ENCODE results near the gene CNTNAP5. TPM values are rescaled to one million over a fixed set of nuclear protein-coding genes. Genes with fewer than 3 reads are reported as not detected.

CNTNAP5 gene
- total RNA-seq, 3 donors from 2014 or later (not counting 1 experiment from before 2014, with no cell fraction given) = not detected

DNA sequence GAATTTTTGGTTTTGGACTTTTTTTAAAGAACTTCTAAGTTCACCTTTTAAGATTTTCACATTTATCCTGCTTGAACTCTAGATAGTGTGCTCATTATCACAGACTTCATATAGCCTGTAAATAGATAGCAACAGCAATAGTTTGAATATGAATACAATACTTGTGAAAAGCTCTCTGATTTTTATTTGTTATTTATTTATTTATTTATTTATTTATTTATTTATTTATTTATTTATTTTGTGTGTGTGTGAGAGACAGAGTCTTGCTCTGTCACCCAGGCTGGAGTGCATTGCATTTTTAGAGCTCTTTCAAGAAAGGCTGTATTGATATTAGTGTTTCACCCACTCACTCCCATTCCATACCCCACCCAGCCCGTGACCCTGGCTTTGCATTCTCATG lies 153.6 kb downstream of the CNTNAP5 start:
- no peaks in the 10 kb centered on the region for H3K4me1 ChIP-seq (ENCODE audit: control insufficient read depth, insufficient read depth, low read length)
- no peak overlapping the region for H3K27ac ChIP-seq (ENCODE audit: low read length)
- DNase-seq (no peak), ATAC-seq (no peak)
- H3K27ac Mint-ChIP-seq = no peak overlapping the region
- no peaks in the 10 kb centered on the region for H3K4me1 Mint-ChIP-seq
- no peaks in the 10 kb centered on the region for H3K9me3 ChIP-seq (ENCODE audit: control insufficient read depth, insufficient read depth, low read length)
- no peaks in the 10 kb centered on the region for H3K36me3 ChIP-seq (ENCODE audit: control insufficient read depth, insufficient read depth, low read length)
- no peaks in the 10 kb centered on the region for H3K27me3 Mint-ChIP-seq (ENCODE audit: low read depth in 2 of 2)
- H3K4me3 ChIP-seq (ENCODE audit: low read length) = no peak overlapping the region
- no peak overlapping the region for H3K4me3 Mint-ChIP-seq
- intact Hi-C loops (cut with micrococcal nuclease) = no loop called here
- TF ChIP-seq, protein P1, sequence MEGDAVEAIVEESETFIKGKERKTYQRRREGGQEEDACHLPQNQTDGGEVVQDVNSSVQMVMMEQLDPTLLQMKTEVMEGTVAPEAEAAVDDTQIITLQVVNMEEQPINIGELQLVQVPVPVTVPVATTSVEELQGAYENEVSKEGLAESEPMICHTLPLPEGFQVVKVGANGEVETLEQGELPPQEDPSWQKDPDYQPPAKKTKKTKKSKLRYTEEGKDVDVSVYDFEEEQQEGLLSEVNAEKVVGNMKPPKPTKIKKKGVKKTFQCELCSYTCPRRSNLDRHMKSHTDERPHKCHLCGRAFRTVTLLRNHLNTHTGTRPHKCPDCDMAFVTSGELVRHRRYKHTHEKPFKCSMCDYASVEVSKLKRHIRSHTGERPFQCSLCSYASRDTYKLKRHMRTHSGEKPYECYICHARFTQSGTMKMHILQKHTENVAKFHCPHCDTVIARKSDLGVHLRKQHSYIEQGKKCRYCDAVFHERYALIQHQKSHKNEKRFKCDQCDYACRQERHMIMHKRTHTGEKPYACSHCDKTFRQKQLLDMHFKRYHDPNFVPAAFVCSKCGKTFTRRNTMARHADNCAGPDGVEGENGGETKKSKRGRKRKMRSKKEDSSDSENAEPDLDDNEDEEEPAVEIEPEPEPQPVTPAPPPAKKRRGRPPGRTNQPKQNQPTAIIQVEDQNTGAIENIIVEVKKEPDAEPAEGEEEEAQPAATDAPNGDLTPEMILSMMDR (IDR thresholded peaks at IDR 0.05) = no peak
- no CpG with 5 or more reads among the region's 1 CpG for WGBS (ENCODE audit: insufficient coverage)
- no peaks in the 10 kb centered on the region for H3K36me3 Mint-ChIP-seq
- H3K27me3 ChIP-seq (ENCODE audit: control insufficient read depth, insufficient read depth, low read length) = no peaks in the 10 kb centered on the region
- H3K9me3 Mint-ChIP-seq = peaks cover 8 to 13% of the 10 kb centered on the region in 2 donors

DNA sequence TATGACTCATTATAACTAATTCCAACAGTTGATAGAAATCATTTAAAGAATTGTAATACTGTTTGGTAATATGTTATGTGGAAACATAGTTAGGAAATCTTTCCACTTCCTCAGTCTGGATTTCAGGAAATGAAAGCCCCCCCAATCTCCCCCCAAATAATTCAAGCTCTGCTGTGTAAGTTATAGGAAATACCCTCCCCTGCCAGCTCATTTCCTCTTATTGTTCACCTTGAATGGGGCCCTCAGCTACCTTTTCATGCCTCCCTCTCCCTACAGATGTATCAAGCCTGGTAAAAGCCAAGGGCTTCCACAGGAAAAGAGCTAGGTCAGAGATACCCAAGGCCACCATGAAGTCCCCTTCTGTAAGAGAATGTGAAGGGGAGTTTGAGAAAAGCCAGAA lies 155.5 kb downstream of the CNTNAP5 start:
- no peaks in the 10 kb centered on the region for H3K36me3 ChIP-seq (ENCODE audit: control insufficient read depth, insufficient read depth, low read length)

GRCh38 chr2:124186801-124187200 lies 161.7 kb downstream of the CNTNAP5 start:
- intact Hi-C loops (cut with micrococcal nuclease) = no loop called here
- Histone ChIP-seq H3K4me1 (ENCODE audit: control insufficient read depth, insufficient read depth, low read length) (no peaks in the 10 kb centered on the region), H3K27ac (ENCODE audit: low read length) (no peak overlapping the region), H3K27me3 (ENCODE audit: control insufficient read depth, insufficient read depth, low read length) (no peaks in the 10 kb centered on the region), H3K9me3 (ENCODE audit: control insufficient read depth, insufficient read depth, low read length) (no peaks in the 10 kb centered on the region), H3K4me3 (ENCODE audit: low read length) (no peak overlapping the region), H3K36me3 (ENCODE audit: control insufficient read depth, insufficient read depth, low read length) (no peaks in the 10 kb centered on the region)
- H3K4me3 Mint-ChIP-seq = no peak overlapping the region
- H3K4me1 Mint-ChIP-seq = no peaks in the 10 kb centered on the region
- H3K27ac Mint-ChIP-seq = no peak overlapping the region
- peaks cover 4 to 10% of the 10 kb centered on the region in 2 donors for H3K9me3 Mint-ChIP-seq
- no CpG with 5 or more reads among the region's 1 CpG for WGBS (ENCODE audit: insufficient coverage)
- no peaks in the 10 kb centered on the region for H3K36me3 Mint-ChIP-seq
- H3K27me3 Mint-ChIP-seq (ENCODE audit: low read depth in 2 of 2) = no peaks in the 10 kb centered on the region
- ATAC-seq = no peak
- no peak for DNase-seq
- TF ChIP-seq, protein P1 (IDR thresholded peaks at IDR 0.05) = no peak

More for the DNA sequence above, 155.5 kb downstream of the CNTNAP5 start:
- no peaks in the 10 kb centered on the region for H3K4me1 ChIP-seq (ENCODE audit: control insufficient read depth, insufficient read depth, low read length)
- intact Hi-C loops (cut with micrococcal nuclease) = no loop called here
- Mint-ChIP-seq H3K36me3 (no peaks in the 10 kb centered on the region), H3K27me3 (ENCODE audit: low read depth in 2 of 2) (no peaks in the 10 kb centered on the region), H3K4me1 (no peaks in the 10 kb centered on the region), H3K9me3 (peaks cover 8 to 10% of the 10 kb centered on the region in 2 donors), H3K4me3 (no peak overlapping the region), H3K27ac (no peak overlapping the region)
- DNase-seq (no peak), ATAC-seq (no peak)
- TF ChIP-seq, protein P1 (IDR thresholded peaks at IDR 0.05) = no peak
- H3K27ac ChIP-seq (ENCODE audit: low read length) = no peak overlapping the region
- no peaks in the 10 kb centered on the region for H3K9me3 ChIP-seq (ENCODE audit: control insufficient read depth, insufficient read depth, low read length)
- H3K27me3 ChIP-seq (ENCODE audit: control insufficient read depth, insufficient read depth, low read length) = no peaks in the 10 kb centered on the region
- no peak overlapping the region for H3K4me3 ChIP-seq (ENCODE audit: low read length)

DNA sequence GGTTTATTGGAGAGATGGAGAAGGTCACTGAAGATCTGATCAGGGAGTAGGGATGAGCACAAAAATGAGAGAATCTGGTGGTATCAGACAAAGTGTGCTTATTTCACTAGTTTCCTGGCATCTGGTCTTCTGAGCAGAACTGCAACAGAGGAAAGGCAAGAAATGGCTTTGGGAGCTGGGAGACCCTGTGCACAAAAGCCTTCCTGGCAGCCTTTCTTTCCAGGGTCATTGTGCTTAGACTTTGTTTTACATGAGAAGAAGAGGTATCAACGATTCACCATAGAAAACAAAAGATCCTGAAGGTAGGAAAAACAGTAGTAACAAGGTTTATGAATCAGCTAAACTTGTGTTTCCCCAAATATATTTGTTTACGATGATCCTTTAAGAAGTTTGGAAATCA lies 162.9 kb downstream of the CNTNAP5 start:
- Mint-ChIP-seq H3K27me3 (ENCODE audit: low read depth in 2 of 2) (no peaks in the 10 kb centered on the region), H3K27ac (no peak overlapping the region), H3K4me3 (no peak overlapping the region), H3K36me3 (peaks cover 3% of the 10 kb centered on the region), H3K4me1 (no peaks in the 10 kb centered on the region), H3K9me3 (peaks cover 5 to 13% of the 10 kb centered on the region in 2 donors)
- DNase-seq (no peak), ATAC-seq (no peak)
- peaks cover 2% of the 10 kb centered on the region for H3K9me3 ChIP-seq (ENCODE audit: control insufficient read depth, insufficient read depth, low read length)
- no peak overlapping the region for H3K4me3 ChIP-seq (ENCODE audit: low read length)
- H3K27ac ChIP-seq (ENCODE audit: low read length) = no peak overlapping the region
- 25% methylated on average over 1 of the region's 2 CpGs for WGBS (ENCODE audit: insufficient coverage)
- H3K4me1 ChIP-seq (ENCODE audit: control insufficient read depth, insufficient read depth, low read length) = no peaks in the 10 kb centered on the region
- intact Hi-C loops (cut with micrococcal nuclease) = no loop called here
- no peaks in the 10 kb centered on the region for H3K27me3 ChIP-seq (ENCODE audit: control insufficient read depth, insufficient read depth, low read length)
- no peaks in the 10 kb centered on the region for H3K36me3 ChIP-seq (ENCODE audit: control insufficient read depth, insufficient read depth, low read length)
- TF ChIP-seq, protein P1 (IDR thresholded peaks at IDR 0.05) = no peak

All from natural killer cell (primary cell).